HFF-Myc (cell line): ENCODE data around the gene PLG.
A peak's percentile ranks its signal among the peaks of the same experiment; 100 is the strongest.

Experiments
- DNase-seq: peaks from one replicate; pipeline ENCODE4 v3.0.0-alpha.2; 2011; ENCODE audit warnings: low read depth; ENCODE audit errors: extremely low read depth
- H3K4me3 ChIP-seq: replicated peaks from 2 replicates; pipeline ENCODE4 v1.5.1; 2011; ENCODE audit warnings: low read depth, mild to moderate bottlenecking, control low read depth, low read length
- CTCF ChIP-seq: IDR thresholded peaks from 2 replicates; pipeline ENCODE4 v1.5.1; 2012; ENCODE audit warnings: mild to moderate bottlenecking, low read depth, low read length, control low read depth; ENCODE audit errors: missing control alignments

The PLG gene

GRCh38 chr6:160765412-160765811, 63.4 kb downstream of the PLG start:
- TF ChIP-seq CTCF, result no peak
- no peak overlapping the region for H3K4me3 ChIP-seq
- DNase-seq, result no peak

GRCh38 chr6:160766657-160766988, 64.6 kb downstream of the PLG start:
- H3K4me3 ChIP-seq, result no peak overlapping the region
- no peak for DNase-seq
- no peak for TF ChIP-seq CTCF

GRCh38 chr6:160766989-160767646, 65.1 kb downstream of the PLG start:
- no peak for DNase-seq
- H3K4me3 ChIP-seq, result no peak overlapping the region

DNA sequence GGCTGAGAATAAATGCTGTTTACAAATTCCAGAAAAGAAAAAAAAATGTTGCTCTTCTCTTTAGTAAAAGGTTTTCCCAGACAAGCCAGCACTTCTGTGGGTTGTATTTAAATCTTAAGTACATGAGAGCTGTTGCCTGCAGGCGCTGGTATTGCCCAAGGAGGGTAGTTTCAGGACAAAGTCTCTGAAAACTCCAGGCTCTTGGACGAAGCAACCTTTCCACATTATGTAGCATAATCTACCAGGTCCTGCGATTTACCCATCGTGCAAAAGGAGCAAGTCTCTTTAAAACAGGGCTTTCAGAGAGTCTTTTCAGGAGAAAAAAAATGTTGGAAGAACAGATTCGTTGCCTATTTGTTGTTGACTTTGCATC, 65.6 kb downstream of the PLG start:
- TF ChIP-seq CTCF, result no peak
- no peak for DNase-seq
- no peak overlapping the region for H3K4me3 ChIP-seq

More at GRCh38 chr6:160766989-160767646, 65.1 kb downstream of the PLG start:
- TF ChIP-seq CTCF, result peak; percentile 72

DNA sequence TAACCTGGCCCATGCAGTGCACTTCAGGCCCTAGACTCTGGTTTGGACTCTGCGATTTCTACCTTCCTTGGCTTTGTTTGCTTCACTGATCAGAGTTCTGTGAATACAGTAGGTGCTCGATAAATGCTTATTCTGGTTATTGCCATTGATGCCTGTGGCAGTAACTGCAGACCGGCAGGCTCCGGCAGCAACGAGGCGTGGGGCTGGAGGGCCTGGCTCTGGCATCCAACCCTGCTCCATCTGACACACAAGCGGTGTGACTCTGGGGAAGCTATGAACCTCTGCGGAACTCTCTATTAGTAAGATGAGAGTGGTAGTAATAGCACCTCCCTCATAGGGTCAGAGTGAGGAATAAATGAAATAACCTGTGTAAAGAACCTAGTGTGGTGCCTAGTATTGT, 66.1 kb downstream of the PLG start:
- TF ChIP-seq CTCF, result no peak
- no peak overlapping the region for H3K4me3 ChIP-seq
- DNase-seq, result no peak

- TF ChIP-seq CTCF, result no peak
- H3K4me3 ChIP-seq, result no peak overlapping the region
- no peak for DNase-seq
These were observed 72.4 kb downstream of the PLG start for GRCh38 chr6:160774399-160774798.
